Calu3 (cell line): ENCODE data around the gene OSBP2. TPM values are rescaled to one million over a fixed set of nuclear protein-coding genes. Genes with fewer than 3 reads are reported as not detected.

ENCODE experiments used
- BruUV-seq: library from RNA; stranded (reverse); fragments of 400-500 nt; replicated peaks from 2 replicates; lab custom pipeline; 2021; lab: Mats Ljungman, UMichigan
- CTCF ChIA-PET: fragments of 300-600 bp; sonication (Branson Sonifier 250); formaldehyde crosslinking; loops from one replicate; lab custom pipeline; 2022; ENCODE audit warnings: antibody characterized with exemption; lab: Charles Lee
- DNase-seq: peaks from one replicate; pipeline ENCODE4 v3.0.0; 2022
- H3K27ac Mint-ChIP-seq: one replicate; pipeline ENCODE4 v1.8.0; 2022; ENCODE audit warnings: mixed read lengths; ENCODE audit not compliant: unreplicated experiment
- H3K27me3 Mint-ChIP-seq: one replicate; pipeline ENCODE4 v1.8.0; 2022; ENCODE audit warnings: mixed read lengths; ENCODE audit not compliant: unreplicated experiment
- H3K36me3 Mint-ChIP-seq: one replicate; pipeline ENCODE4 v1.8.0; 2022; ENCODE audit warnings: mild to moderate bottlenecking, moderate library complexity, mixed read lengths; ENCODE audit not compliant: insufficient read depth, unreplicated experiment
- H3K4me1 Mint-ChIP-seq: one replicate; pipeline ENCODE4 v1.8.0; 2022; ENCODE audit warnings: mild to moderate bottlenecking, low read depth, mixed read lengths; ENCODE audit not compliant: unreplicated experiment
- H3K4me3 Mint-ChIP-seq: one replicate; pipeline ENCODE4 v1.8.0; 2022; ENCODE audit warnings: mild to moderate bottlenecking, low read depth, moderate library complexity, mixed read lengths; ENCODE audit not compliant: unreplicated experiment
- H3K9me3 Mint-ChIP-seq: one replicate; pipeline ENCODE4 v1.8.0; 2022; ENCODE audit warnings: low read depth, mixed read lengths; ENCODE audit not compliant: unreplicated experiment
- CTCF ChIP-seq: fragments of 200-600 bp; IDR thresholded peaks from one replicate; pipeline ENCODE4 v1.8.0; 2022; ENCODE audit warnings: antibody characterized with exemption; ENCODE audit not compliant: unreplicated experiment
- intact Hi-C: fragments of 100-400 bp; cut with micrococcal nuclease; formaldehyde crosslinking; loops from one replicate; pipeline ENCODE4 v1.10.0; 2022; ENCODE audit not compliant: unreplicated experiment
- total RNA-seq: library from RNA; stranded (reverse); gene quantifications from 2 replicates; pipeline ENCODE4 v1.2.3, GENCODE V29; 2022

OSBP2 gene
- total RNA-seq, 1 experiment from 2014 or later: 5.2 TPM

DNA sequence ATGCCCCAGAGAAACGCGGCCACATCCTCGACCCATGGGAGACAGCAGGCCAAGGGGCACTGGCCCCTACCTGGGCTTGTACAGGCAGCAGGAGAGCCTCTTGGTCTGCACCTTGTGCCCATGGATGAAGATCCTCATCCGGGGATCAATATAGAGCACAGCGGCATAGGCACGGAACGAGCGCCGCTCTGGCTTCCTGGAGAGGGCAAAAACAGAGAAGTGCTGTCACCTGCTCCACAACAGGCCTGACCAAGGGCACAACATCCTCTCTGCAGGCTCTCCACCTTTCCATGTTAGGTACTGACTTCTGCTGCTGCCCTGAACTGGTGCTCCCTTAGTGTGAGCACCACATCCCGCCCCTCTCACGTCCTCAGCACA, 246.7 kb downstream of the OSBP2 start:
- Mint-ChIP-seq H3K36me3 (peaks cover 64% of the 10 kb centered on the region), H3K4me1 (no peaks in the 10 kb centered on the region), H3K27ac (no peak overlapping the region), H3K27me3 (no peaks in the 10 kb centered on the region), H3K9me3 (no peaks in the 10 kb centered on the region), H3K4me3 (no peak overlapping the region)
- no peak for TF ChIP-seq CTCF
- no TSS peak for BruUV-seq
- intact Hi-C loops: no loop called here
- DNase-seq: no peak
- CTCF ChIA-PET: no interaction called here

- Mint-ChIP-seq H3K4me3 (no peak overlapping the region), H3K9me3 (no peaks in the 10 kb centered on the region), H3K36me3 (peaks cover 67% of the 10 kb centered on the region), H3K4me1 (no peaks in the 10 kb centered on the region), H3K27me3 (no peaks in the 10 kb centered on the region), H3K27ac (no peak overlapping the region)
- intact Hi-C loops: no loop called here
- BruUV-seq: no TSS peak
- CTCF ChIA-PET: no interaction called here
- no peak for DNase-seq
- no peak for TF ChIP-seq CTCF
Measured at GRCh38 chr22:30943368-30943767, 248.7 kb downstream of the OSBP2 start.

- no peak for DNase-seq
- peaks cover 61% of the 10 kb centered on the region for H3K36me3 Mint-ChIP-seq
- BruUV-seq: no TSS peak
- no peak overlapping the region for H3K4me3 Mint-ChIP-seq
- no peaks in the 10 kb centered on the region for H3K9me3 Mint-ChIP-seq
- intact Hi-C loops: no loop called here
- no peaks in the 10 kb centered on the region for H3K27me3 Mint-ChIP-seq
- TF ChIP-seq CTCF: no peak
- no peaks in the 10 kb centered on the region for H3K4me1 Mint-ChIP-seq
- no peak overlapping the region for H3K27ac Mint-ChIP-seq
- CTCF ChIA-PET: no interaction called here
Measured at GRCh38 chr22:30944986-30945385, 250.3 kb downstream of the OSBP2 start.

- Mint-ChIP-seq H3K4me3 (no peak overlapping the region), H3K27ac (no peak overlapping the region), H3K27me3 (no peaks in the 10 kb centered on the region), H3K4me1 (no peaks in the 10 kb centered on the region), H3K9me3 (no peaks in the 10 kb centered on the region), H3K36me3 (peaks cover 61% of the 10 kb centered on the region)
- intact Hi-C loops: loop anchor here (2.0 kb wide), 1 partner anchor 203 kb away; no protein-coding TSS in a partner anchor
- no TSS peak for BruUV-seq
- DNase-seq: no peak
- CTCF ChIA-PET: no interaction called here
- no peak for TF ChIP-seq CTCF
Measured at GRCh38 chr22:30945653-30946052, 251.0 kb downstream of the OSBP2 start.
